Vagina (tissue), 2 donors: Measurements from ENCODE around the gene CFAP69. TPM values are rescaled to one million over a fixed set of nuclear protein-coding genes. Genes with fewer than 3 reads are reported as not detected.

ENCODE experiments used
- DNase-seq, 2 donors: peaks; one replicate each; pipeline ENCODE4 v3.0.0-alpha.2; 2017; ENCODE audit errors: extremely low spot score in 2 of 2
- H3K27ac ChIP-seq: fragments of 200-600 bp; sonication (generic); one replicate; pipeline ENCODE4 v1.5.1; 2019
- H3K27me3 ChIP-seq: fragments of 200-600 bp; sonication (generic); one replicate; pipeline ENCODE4 v1.5.1; 2019
- H3K36me3 ChIP-seq, 2 donors: fragments of 200-600 bp; sonication (generic); one replicate each; pipeline ENCODE4 v1.5.1; 2017 to 2019
- H3K4me1 ChIP-seq: fragments of 200-600 bp; sonication (generic); one replicate; pipeline ENCODE4 v1.5.1; 2019
- H3K4me3 ChIP-seq, 2 donors: fragments of 200-600 bp; sonication (generic); 1 replicate in 1 of 2; 2 replicates in 1 of 2; pipeline ENCODE4 v1.5.1; 2016 to 2019
- H3K9me3 ChIP-seq: fragments of 200-600 bp; sonication (generic); one replicate; pipeline ENCODE4 v1.5.1; 2019
- CTCF ChIP-seq, 3 experiments: fragments of 450-650 bp in 2 of 3; fragments of 200-600 bp in 1 of 3; sonication (generic) in 1 of 3; IDR thresholded peaks; one replicate each; pipeline ENCODE4 v1.5.1; 2017 to 2019; ENCODE audit warnings: antibody characterized with exemption in 3 of 3, mild to moderate bottlenecking in 2 of 3, moderate library complexity in 2 of 3
- POLR2A ChIP-seq, 2 donors: fragments of 450-650 bp; IDR thresholded peaks; one replicate each; pipeline ENCODE4 v1.6.1; 2017; ENCODE audit warnings: antibody characterized with exemption in 2 of 2, mild to moderate bottlenecking in 2 of 2, moderate library complexity in 2 of 2
- POLR2AphosphoS5 ChIP-seq, 2 donors: sonication (generic); formaldehyde crosslinking; IDR thresholded peaks; one replicate each; pipeline ENCODE4 v1.9.0; 2017; ENCODE audit warnings: antibody characterized with exemption in 2 of 2, mild to moderate bottlenecking in 2 of 2, low read depth in 1 of 2; ENCODE audit not compliant: insufficient read depth in 1 of 2
- intact Hi-C: fragments of 100-400 bp; cut with DNase I; formaldehyde crosslinking; loops from one replicate; pipeline ENCODE4 v1.15.1; 2023
- total RNA-seq: library from RNA; depleted of rRNA; stranded (reverse); fragments of >200 nt; gene quantifications from one replicate; pipeline ENCODE4 v1.2.3, GENCODE V29; 2016

Gene CFAP69
- total RNA-seq, 1 donor from 2014 or later = 2.7 TPM

GRCh38 chr7:90256778-90257177 is 11.8 kb downstream of the CFAP69 start:
- Histone ChIP-seq H3K4me3 (no peak overlapping the region), H3K27ac (no peak overlapping the region), H3K4me1 (no peaks in the 10 kb centered on the region), H3K9me3 (no peaks in the 10 kb centered on the region), H3K27me3 (no peaks in the 10 kb centered on the region), H3K36me3 (no peaks in the 10 kb centered on the region)
- intact Hi-C loops = no loop called here
- TF ChIP-seq CTCF (IDR thresholded peaks at IDR 0.05) = no peak
- no peak for TF ChIP-seq POLR2AphosphoS5 (IDR thresholded peaks at IDR 0.05; ENCODE audit: insufficient read depth in 1 of 2, low read depth in 1 of 2)
- TF ChIP-seq POLR2A (IDR thresholded peaks at IDR 0.05) = no peak
- DNase-seq = no peak

- H3K9me3 ChIP-seq = no peaks in the 10 kb centered on the region
- no peak overlapping the region for H3K27ac ChIP-seq
- no peaks in the 10 kb centered on the region for H3K36me3 ChIP-seq
- intact Hi-C loops = no loop called here
- TF ChIP-seq POLR2A (IDR thresholded peaks at IDR 0.05) (no peak), CTCF (IDR thresholded peaks at IDR 0.05) (no peak), POLR2AphosphoS5 (IDR thresholded peaks at IDR 0.05; ENCODE audit: insufficient read depth in 1 of 2, low read depth in 1 of 2) (no peak)
- H3K4me1 ChIP-seq = no peaks in the 10 kb centered on the region
- DNase-seq = no peak
- no peaks in the 10 kb centered on the region for H3K27me3 ChIP-seq
- H3K4me3 ChIP-seq = no peak overlapping the region
These were observed 16.5 kb downstream of the CFAP69 start for GRCh38 chr7:90261441-90261840.

GRCh38 chr7:90262438-90262837 is 17.5 kb downstream of the CFAP69 start:
- H3K4me3 ChIP-seq = no peak overlapping the region
- H3K27me3 ChIP-seq = no peaks in the 10 kb centered on the region
- no peaks in the 10 kb centered on the region for H3K9me3 ChIP-seq
- DNase-seq = no peak
- intact Hi-C loops = no loop called here
- H3K36me3 ChIP-seq = no peaks in the 10 kb centered on the region
- TF ChIP-seq POLR2AphosphoS5 (IDR thresholded peaks at IDR 0.05; ENCODE audit: insufficient read depth in 1 of 2, low read depth in 1 of 2) (peak in 1 of 2 donors; percentile 15), CTCF (IDR thresholded peaks at IDR 0.05) (peak in 2 of 3 experiments; percentile 34 to 60), POLR2A (IDR thresholded peaks at IDR 0.05) (no peak)
- no peak overlapping the region for H3K27ac ChIP-seq
- no peaks in the 10 kb centered on the region for H3K4me1 ChIP-seq

- no peaks in the 10 kb centered on the region for H3K36me3 ChIP-seq
- intact Hi-C loops = no loop called here
- TF ChIP-seq POLR2AphosphoS5 (IDR thresholded peaks at IDR 0.05; ENCODE audit: insufficient read depth in 1 of 2, low read depth in 1 of 2) (no peak), CTCF (IDR thresholded peaks at IDR 0.05) (no peak), POLR2A (IDR thresholded peaks at IDR 0.05) (no peak)
- H3K4me1 ChIP-seq = no peaks in the 10 kb centered on the region
- H3K27me3 ChIP-seq = no peaks in the 10 kb centered on the region
- no peak overlapping the region for H3K27ac ChIP-seq
- H3K4me3 ChIP-seq = no peak overlapping the region
- DNase-seq = no peak
- no peaks in the 10 kb centered on the region for H3K9me3 ChIP-seq
These were observed 21.8 kb downstream of the CFAP69 start for GRCh38 chr7:90266808-90267207.

- no peak overlapping the region for H3K27ac ChIP-seq
- TF ChIP-seq POLR2A (IDR thresholded peaks at IDR 0.05) = no peak
- TF ChIP-seq CTCF (IDR thresholded peaks at IDR 0.05) = no peak
- no peak for TF ChIP-seq POLR2AphosphoS5 (IDR thresholded peaks at IDR 0.05; ENCODE audit: insufficient read depth in 1 of 2, low read depth in 1 of 2)
- H3K36me3 ChIP-seq = no peaks in the 10 kb centered on the region
- DNase-seq = no peak
- no peaks in the 10 kb centered on the region for H3K27me3 ChIP-seq
- intact Hi-C loops = no loop called here
- H3K4me3 ChIP-seq = no peak overlapping the region
- H3K4me1 ChIP-seq = no peaks in the 10 kb centered on the region
- H3K9me3 ChIP-seq = no peaks in the 10 kb centered on the region
These were observed 22.4 kb downstream of the CFAP69 start for GRCh38 chr7:90267263-90267858.
